Measurements from ENCODE around the gene MIR17HG.

MIR17HG gene

DNA sequence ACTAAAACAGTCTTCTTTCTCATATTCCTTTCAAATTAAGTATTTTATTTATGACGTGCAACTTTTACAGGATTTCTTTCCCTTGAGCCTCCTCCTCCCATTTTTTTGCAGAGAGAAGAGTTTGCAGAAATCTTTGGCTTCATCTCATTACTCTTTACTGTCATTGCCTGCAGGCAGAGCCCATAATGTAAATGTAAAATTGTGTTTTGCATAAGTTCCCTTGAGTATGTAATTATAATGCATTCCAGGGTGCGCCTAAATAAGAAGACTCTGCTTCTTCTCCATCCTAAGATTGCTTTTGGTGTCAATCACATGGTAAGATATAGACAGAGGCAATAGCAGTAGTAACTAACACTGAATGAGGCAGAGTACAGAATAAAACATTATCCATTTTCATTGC is 23.0 kb downstream of the MIR17HG start:
- Mint-ChIP-seq H3K9me3 (ENCODE audit: low read depth) (peaks cover 4% of the 10 kb centered on the region), H3K27ac (no peak overlapping the region), H3K27me3 (peaks cover 10% of the 10 kb centered on the region), H3K36me3 (peaks cover 3% of the 10 kb centered on the region), H3K4me1 (ENCODE audit: low read depth) (peaks cover 24% of the 10 kb centered on the region), H3K4me3 (no peak overlapping the region)

DNA sequence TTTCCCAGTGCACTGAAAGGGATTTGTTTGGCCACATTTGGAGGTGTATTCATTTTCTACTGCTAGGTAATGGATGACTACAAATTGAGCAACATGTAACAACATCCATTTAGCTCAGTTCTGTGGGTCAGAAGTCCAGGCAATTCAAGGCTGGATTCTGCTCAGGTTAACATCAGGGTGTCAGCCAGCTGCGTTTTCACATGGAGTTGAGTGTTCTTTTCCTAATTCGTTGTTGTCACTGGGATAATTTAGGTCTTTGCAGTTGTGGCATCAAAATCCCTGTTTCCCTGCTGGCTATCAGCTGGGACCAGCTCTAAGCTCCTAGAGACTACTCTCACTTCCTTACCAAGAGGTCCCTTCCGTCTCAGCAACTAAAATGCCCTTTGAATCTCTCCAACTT is 25.4 kb downstream of the MIR17HG start:
- H3K4me1 Mint-ChIP-seq (ENCODE audit: low read depth), result peaks cover 17% of the 10 kb centered on the region
- no peaks in the 10 kb centered on the region for H3K9me3 Mint-ChIP-seq (ENCODE audit: low read depth)
- H3K27ac Mint-ChIP-seq, result no peak overlapping the region
- no peaks in the 10 kb centered on the region for H3K36me3 Mint-ChIP-seq
- H3K4me3 Mint-ChIP-seq, result no peak overlapping the region
- H3K27me3 Mint-ChIP-seq, result peaks cover 10% of the 10 kb centered on the region

GRCh38 chr13:91375116-91375729 is 27.7 kb downstream of the MIR17HG start:
- Mint-ChIP-seq H3K27me3 (peaks cover 12% of the 10 kb centered on the region), H3K36me3 (no peaks in the 10 kb centered on the region), H3K9me3 (ENCODE audit: low read depth) (no peaks in the 10 kb centered on the region), H3K4me1 (ENCODE audit: low read depth) (peaks cover 4% of the 10 kb centered on the region), H3K4me3 (no peak overlapping the region), H3K27ac (no peak overlapping the region)

DNA sequence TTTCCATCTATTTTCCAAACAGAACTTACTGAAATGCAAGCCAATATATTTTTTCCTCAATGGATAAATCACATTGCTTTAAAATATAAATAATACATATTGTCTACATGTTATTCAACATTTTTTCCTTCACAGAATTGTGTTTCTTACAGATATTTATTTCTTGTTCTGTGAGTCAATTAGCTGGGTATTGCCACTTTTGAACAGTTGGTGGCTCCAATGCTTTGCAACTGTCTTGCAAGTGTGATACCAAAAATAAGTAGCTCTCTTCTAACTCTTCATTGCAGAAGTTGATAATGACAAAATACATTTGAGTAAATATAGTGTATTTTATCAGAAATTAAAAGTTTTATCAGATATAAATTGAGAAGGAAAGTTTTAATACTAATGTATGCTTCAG is 33.9 kb downstream of the MIR17HG start:
- no peaks in the 10 kb centered on the region for H3K36me3 Mint-ChIP-seq
- no peak overlapping the region for H3K4me3 Mint-ChIP-seq
- H3K27ac Mint-ChIP-seq, result no peak overlapping the region
- peaks cover 12% of the 10 kb centered on the region for H3K27me3 Mint-ChIP-seq
- H3K4me1 Mint-ChIP-seq (ENCODE audit: low read depth), result no peaks in the 10 kb centered on the region
- no peaks in the 10 kb centered on the region for H3K9me3 Mint-ChIP-seq (ENCODE audit: low read depth)

DNA sequence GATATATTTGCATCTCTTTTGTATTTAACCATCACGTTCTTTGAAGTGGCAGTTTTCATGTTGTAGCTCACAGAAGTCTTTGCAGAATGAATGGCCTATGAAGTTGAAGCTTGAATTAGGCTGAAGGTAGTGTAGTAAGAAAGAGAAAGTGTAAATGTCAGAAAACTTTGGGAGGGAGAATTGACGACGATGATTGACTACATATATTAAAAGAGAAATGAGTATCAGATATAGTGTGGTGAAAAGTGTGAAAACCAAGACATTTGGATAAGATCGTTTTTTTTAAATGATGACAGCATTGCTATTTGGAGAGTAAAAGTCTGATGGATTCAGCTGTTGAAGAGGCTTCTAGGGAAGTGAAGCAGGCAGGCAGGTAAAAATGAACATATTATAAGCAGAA is 36.3 kb downstream of the MIR17HG start:
- Mint-ChIP-seq H3K27ac (no peak overlapping the region), H3K27me3 (peaks cover 15% of the 10 kb centered on the region), H3K4me1 (ENCODE audit: low read depth) (no peaks in the 10 kb centered on the region), H3K36me3 (no peaks in the 10 kb centered on the region), H3K9me3 (ENCODE audit: low read depth) (no peaks in the 10 kb centered on the region), H3K4me3 (no peak overlapping the region)

GRCh38 chr13:91384896-91385295 is 37.4 kb downstream of the MIR17HG start:
- H3K27ac Mint-ChIP-seq, result no peak overlapping the region
- H3K27me3 Mint-ChIP-seq, result peaks cover 22% of the 10 kb centered on the region
- no peaks in the 10 kb centered on the region for H3K4me1 Mint-ChIP-seq (ENCODE audit: low read depth)
- no peak overlapping the region for H3K4me3 Mint-ChIP-seq
- H3K36me3 Mint-ChIP-seq, result no peaks in the 10 kb centered on the region
- H3K9me3 Mint-ChIP-seq (ENCODE audit: low read depth), result no peaks in the 10 kb centered on the region

DNA sequence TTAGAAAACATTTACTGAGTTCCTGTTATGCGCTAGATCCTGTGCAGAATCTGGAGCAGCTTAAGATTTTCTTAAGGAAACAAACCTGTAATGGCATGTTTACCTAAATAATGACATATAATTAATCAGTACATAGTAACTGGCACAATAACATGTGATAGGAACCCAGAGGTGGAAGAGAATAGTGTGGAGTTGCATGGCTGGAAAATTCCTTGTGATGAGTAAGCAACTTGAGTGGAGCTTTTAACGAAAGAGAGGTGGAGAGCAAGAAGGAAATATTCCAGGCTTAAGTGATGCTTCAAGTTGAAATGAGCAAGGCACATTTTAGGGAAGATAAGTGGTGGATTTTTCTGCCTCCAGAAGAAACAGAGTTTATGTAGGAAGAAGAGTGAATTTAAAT is 41.7 kb downstream of the MIR17HG start:
- Mint-ChIP-seq H3K27ac (no peak overlapping the region), H3K27me3 (peaks cover 33% of the 10 kb centered on the region), H3K9me3 (ENCODE audit: low read depth) (no peaks in the 10 kb centered on the region), H3K4me1 (ENCODE audit: low read depth) (no peaks in the 10 kb centered on the region), H3K4me3 (no peak overlapping the region), H3K36me3 (no peaks in the 10 kb centered on the region)

DNA sequence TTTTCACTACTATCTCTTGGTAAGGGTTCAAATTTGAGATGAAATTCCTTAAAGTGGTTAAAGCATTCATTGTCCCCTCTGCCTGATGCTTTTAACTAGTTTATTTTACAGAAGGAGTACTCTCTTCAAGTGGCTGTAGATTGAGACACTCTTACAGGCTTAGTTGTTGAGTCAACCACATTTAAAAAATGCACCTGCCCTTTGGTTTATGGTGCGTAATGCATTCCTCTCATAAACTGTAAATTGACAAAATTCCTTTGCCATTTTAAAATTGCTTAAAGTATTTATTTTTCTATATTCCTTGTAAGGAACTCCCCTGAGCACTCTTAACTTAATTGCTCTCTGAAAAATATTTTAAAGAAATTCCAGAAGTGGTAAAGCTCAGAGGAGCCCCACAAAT is 50.1 kb downstream of the MIR17HG start:
- Mint-ChIP-seq H3K4me3 (no peak overlapping the region), H3K27me3 (peaks cover 37% of the 10 kb centered on the region), H3K36me3 (no peaks in the 10 kb centered on the region), H3K4me1 (ENCODE audit: low read depth) (peaks cover 12% of the 10 kb centered on the region), H3K27ac (no peak overlapping the region), H3K9me3 (ENCODE audit: low read depth) (no peaks in the 10 kb centered on the region)

GRCh38 chr13:91398413-91399188 is 51.1 kb downstream of the MIR17HG start, which contains the start of gene GPC5:
GPC5 (plus strand) TSS chr13:91398621.
- Mint-ChIP-seq H3K9me3 (ENCODE audit: low read depth) (no peaks in the 10 kb centered on the region), H3K4me3 (peak within 1 kb of the TSS; percentile 82), H3K36me3 (no peaks in the 10 kb centered on the region), H3K27ac (no peak within 1 kb of the TSS), H3K27me3 (peaks cover 41% of the 10 kb centered on the region), H3K4me1 (ENCODE audit: low read depth) (peaks cover 12% of the 10 kb centered on the region)

DNA sequence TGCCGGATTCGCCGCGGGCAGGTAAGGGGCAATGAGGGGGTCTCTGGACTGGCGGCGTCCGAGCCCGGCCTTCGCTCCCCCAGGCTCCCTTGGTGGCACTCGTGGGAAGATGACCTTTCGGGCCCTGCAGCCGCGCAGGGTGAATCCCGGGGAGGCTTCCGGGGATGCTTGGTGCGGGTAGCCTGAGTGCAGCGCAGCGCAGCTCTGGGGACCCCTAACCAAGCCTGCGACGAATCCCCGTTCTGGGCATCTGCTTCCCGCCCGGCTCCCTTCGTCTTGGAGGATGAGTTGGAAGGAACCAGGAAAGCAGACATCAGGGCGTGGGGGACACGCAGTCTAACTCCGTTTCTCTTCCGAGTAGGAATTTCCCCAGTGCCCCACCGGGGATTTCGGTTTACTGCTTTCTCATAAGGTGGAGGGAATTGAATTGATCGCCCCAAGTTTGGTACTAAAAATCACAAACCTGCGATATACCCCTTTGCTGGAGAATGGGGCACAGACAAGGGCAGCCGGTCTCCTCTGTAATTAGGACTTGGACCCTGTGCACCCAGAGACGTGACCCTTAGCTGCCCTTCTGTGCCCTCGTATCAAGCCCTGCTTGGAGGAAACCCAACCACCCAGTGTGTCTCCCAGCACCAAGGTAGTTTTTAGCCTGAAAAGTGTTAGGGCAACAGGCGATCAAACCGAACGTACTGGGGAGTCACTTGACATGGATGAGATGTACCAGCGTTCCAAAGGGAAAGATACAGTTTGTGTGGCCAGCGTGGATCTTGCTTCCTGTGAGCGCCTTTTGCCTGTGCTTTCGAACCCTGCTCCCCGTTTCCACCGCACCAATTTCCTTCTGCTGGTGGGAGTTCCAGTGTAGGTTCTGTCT is 51.9 kb downstream of the MIR17HG start:
- H3K9me3 Mint-ChIP-seq (ENCODE audit: low read depth), result no peaks in the 10 kb centered on the region
- H3K4me1 Mint-ChIP-seq (ENCODE audit: low read depth), result peaks cover 12% of the 10 kb centered on the region
- peak overlapping the region; percentile 65 for H3K4me3 Mint-ChIP-seq
- H3K27ac Mint-ChIP-seq, result no peak overlapping the region
- peaks cover 34% of the 10 kb centered on the region for H3K27me3 Mint-ChIP-seq
- H3K36me3 Mint-ChIP-seq, result no peaks in the 10 kb centered on the region

DNA sequence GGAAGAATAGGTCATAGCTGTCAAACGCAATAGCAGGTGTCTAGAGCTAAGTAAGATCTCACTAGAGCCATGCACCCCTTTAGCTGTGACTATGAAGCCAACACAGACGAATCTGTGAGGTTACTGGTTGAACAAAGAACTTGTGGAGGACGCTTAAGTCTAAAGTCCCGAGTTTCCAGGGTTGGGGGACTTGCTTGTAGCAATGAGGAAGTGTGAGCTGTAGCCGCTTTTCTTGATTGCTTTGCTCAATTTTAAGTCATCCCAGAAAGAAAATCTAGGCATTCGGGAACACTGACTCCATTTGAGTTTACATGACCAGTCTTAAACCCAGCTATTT is 52.5 kb downstream of the MIR17HG start:
- peak overlapping the region; percentile 65 for H3K4me3 Mint-ChIP-seq
- no peak overlapping the region for H3K27ac Mint-ChIP-seq
- no peaks in the 10 kb centered on the region for H3K36me3 Mint-ChIP-seq
- H3K4me1 Mint-ChIP-seq (ENCODE audit: low read depth), result peaks cover 12% of the 10 kb centered on the region
- H3K27me3 Mint-ChIP-seq, result peaks cover 30% of the 10 kb centered on the region
- no peaks in the 10 kb centered on the region for H3K9me3 Mint-ChIP-seq (ENCODE audit: low read depth)

GRCh38 chr13:91400671-91401070 is 53.2 kb downstream of the MIR17HG start:
- Mint-ChIP-seq H3K36me3 (no peaks in the 10 kb centered on the region), H3K9me3 (ENCODE audit: low read depth) (no peaks in the 10 kb centered on the region), H3K4me3 (no peak overlapping the region), H3K27ac (no peak overlapping the region), H3K4me1 (ENCODE audit: low read depth) (peaks cover 12% of the 10 kb centered on the region), H3K27me3 (peaks cover 29% of the 10 kb centered on the region)

- Mint-ChIP-seq H3K4me1 (ENCODE audit: low read depth) (peaks cover 12% of the 10 kb centered on the region), H3K4me3 (no peak overlapping the region), H3K27ac (no peak overlapping the region), H3K36me3 (no peaks in the 10 kb centered on the region), H3K27me3 (peaks cover 24% of the 10 kb centered on the region), H3K9me3 (ENCODE audit: low read depth) (peaks cover 4% of the 10 kb centered on the region)
These were observed 54.4 kb downstream of the MIR17HG start for GRCh38 chr13:91401920-91402319.
